GM21786 (cell line): ENCODE data around the gene CLCN6.

Experiments used
- ATAC-seq: cut with Tn5 transposase; IDR thresholded peaks from one replicate; pipeline ENCODE4 v1.9.1; 2021; ENCODE audit not compliant: unreplicated experiment

Gene CLCN6

DNA sequence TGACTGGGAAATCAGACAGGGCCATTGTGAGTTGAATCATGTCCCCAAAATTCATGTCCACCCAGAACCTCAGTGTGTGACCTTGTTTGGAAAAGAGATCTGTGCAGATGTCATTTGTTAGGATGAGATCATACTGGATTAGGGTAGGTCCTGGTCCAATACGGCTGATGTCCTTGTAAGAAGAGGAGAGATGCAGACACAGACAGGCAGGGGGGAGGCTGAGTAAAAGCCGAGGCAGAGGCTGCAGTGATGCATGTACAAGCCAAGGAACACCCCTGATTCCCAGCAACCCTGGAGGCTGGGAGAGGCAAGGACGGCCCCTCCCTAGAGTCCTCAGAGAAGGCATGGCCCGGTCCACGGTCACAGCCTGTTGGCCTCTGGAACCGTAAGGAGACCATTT lies 68.6 kb downstream of the CLCN6 start:
- no peak for ATAC-seq

- ATAC-seq: no peak
Observed at GRCh38 chr1:11875094-11875493, 69.1 kb downstream of the CLCN6 start.

GRCh38 chr1:11877074-11877473 lies 71.1 kb downstream of the CLCN6 start:
- no peak for ATAC-seq

GRCh38 chr1:11878081-11878890 lies 72.3 kb downstream of the CLCN6 start:
- no peak for ATAC-seq

DNA sequence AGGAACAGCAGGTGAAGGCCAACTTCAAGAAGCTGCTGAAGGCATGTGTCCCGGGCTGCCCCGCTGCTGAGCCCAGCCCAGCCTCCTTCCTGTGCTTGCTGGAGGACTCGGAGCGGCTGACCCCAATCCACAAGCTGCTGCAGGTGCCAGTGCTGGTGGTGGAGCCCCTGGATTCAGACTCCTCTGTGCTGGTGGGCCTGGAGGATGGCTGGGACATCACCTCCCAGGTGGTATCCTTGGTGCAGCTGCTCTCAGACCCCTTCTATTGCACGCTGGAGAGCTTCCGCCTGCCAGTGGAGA lies 72.8 kb downstream of the CLCN6 start:
- ATAC-seq: no peak

- ATAC-seq: no peak
Observed at GRCh38 chr1:11879311-11880180, 73.6 kb downstream of the CLCN6 start.

DNA sequence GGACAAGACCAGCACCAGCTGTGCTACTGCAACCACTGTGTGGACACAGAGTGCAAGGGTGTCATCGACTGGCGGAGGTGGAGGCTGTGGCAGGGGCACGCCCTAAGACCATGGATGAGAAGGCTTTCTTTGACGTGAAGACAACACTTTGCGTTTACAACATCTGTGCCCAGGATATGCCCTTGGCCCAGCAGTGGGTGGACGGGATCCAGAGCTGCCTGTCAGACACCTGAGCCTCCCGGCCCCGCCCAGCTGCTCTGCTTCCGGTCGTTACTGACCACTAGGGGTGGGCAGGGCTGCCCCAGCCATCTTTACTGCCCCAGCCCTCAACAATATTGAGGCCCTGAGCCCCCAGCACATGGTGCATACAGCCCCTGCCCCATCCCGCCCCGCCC lies 74.2 kb downstream of the CLCN6 start:
- ATAC-seq: no peak

DNA sequence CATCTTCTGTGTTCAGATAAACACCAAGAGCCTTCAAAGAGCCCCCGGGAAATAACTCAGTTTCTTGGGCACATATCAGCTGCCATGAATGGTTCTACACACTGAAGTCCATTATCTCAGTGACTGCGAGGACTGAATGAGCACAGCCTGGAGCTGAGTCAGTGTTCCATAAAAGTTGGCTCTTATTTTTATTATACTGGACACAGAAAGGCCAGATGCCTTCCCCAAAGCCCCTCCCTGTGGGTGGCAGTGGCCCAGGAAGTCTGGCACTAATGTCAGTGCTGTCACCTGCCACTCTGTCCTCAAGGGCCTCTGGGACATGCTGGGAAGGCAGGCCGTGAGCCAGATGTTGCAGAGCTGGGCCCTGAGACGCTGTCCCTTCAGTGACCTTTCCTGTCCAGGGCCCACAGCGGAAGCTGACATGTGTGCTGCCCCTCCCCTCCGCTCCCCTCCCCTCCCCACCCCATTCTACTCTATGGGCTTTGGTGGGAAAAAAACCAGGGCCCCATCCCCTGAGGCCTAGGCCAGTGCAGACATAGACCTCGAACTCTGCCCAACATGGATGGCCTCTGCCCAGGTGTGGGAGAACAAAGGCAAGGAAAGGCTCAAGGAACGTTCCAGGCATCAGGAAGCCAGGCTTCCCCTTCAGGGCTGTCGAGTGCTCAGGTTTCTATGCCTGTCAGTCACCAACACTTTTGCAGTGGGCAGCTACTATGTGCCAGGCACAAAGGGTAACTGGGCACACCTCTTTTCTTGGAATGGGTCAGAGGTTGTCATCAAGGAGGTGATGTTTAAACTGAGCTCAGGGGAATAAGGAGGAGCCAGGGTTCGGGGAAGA lies 75.1 kb downstream of the CLCN6 start:
- no peak for ATAC-seq

DNA sequence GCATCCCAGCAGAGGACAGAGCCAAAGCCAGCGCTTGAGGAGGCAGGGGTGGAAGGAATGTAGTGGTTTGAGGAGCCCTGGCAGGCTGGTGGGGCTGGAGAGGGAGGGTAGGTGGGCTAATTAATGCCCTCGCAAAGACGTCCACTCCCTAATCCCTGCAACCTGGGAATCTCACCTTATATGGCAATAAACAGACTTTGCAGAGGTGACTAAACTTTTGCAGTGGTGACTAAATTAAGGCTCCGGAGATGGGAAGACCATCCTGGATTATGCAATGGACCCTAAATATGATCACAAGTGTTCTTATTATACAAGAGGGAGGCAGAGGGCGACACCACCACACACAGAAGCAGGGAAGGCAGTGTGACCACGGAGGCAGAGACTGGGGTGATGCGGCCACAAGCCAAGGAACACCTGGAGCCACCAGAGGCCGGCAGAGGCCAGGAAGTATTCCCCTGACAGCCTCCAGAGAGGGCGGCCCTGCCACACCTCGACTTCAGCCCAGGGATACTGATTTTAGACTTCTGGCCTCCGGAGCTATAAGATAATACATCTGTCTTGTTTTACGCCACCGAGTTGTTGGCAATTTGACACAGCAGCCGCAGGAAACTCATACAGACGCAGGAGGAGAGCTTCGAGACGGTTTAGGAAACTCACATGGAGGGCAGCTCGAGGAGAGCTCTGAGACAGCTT lies 75.9 kb downstream of the CLCN6 start:
- ATAC-seq: no peak

GRCh38 chr1:11882814-11883538 lies 77.0 kb downstream of the CLCN6 start:
- no peak for ATAC-seq

- no peak for ATAC-seq
Observed at GRCh38 chr1:11885916-11886315, 79.9 kb downstream of the CLCN6 start.

- no peak for ATAC-seq
Observed at GRCh38 chr1:11886986-11887665, 81.1 kb downstream of the CLCN6 start.

GRCh38 chr1:11887666-11888007 lies 81.6 kb downstream of the CLCN6 start:
- no peak for ATAC-seq

DNA sequence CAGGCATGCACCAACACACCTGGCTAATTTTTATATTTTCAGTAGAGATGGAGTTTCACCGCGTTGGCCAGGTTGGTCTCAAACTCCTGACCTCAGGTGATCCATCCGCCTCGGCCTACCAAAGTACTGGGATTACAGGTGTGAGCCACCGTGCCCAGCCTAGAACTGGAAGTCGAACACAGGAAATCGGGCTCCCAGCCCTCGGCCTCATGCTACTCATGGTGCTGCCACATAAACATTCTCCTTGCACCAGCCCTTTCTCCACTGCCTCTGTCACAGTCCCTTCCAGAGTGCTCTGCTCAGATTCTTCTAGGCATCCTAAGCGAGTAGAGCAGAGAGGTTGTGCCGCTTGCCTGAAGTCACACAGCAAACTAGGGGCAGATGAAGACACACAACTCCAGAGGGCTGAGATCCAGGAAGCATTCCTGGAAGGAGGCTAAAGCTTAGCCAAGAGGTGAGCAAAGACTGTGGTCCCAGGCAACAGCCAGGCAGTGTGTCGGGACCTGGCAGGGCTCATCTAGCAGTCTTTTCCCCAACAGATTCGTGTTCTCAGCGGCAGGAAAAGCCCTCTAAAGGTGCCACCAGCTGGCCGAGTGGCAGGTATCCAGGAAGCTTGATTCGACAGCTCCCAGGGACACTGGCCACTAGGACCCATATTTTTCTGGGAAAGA lies 82.3 kb downstream of the CLCN6 start:
- no peak for ATAC-seq

DNA sequence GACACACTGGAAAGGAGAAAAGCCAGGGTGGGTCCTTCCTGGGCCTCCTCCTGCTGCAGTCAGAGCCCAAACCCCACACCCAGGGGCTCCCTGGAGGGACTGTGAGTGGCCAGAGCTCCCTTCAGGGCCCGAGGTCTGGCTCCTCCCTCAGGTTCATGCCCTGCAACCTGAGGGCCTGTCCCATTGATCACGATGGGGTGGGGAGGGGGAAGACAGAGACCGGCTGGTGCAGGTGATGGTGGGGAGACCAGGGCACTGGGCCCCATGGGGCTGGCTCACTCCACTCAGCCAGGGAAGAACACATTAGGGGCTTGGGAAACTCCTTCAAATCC lies 82.9 kb downstream of the CLCN6 start:
- no peak for ATAC-seq

GRCh38 chr1:11891433-11892186 lies 85.6 kb downstream of the CLCN6 start:
- ATAC-seq: no peak
